Measurements from ENCODE around the gene GMDS. TPM values are rescaled to one million over a fixed set of nuclear protein-coding genes. Genes with fewer than 3 reads are reported as not detected.

Gene GMDS
- total and polyA plus RNA-seq, 2 of the 13 experiments (the other 11 are each of a cell fraction or from before 2014, with no cell fraction given) = 64.4 to 112 TPM

GRCh38 chr6:1608222-1609040 is 637.0 kb downstream of the GMDS start (continued):
- TF ChIP-seq PCBP1 (IDR thresholded peaks at IDR 0.05; ENCODE audit: borderline replicate concordance, low read depth, low read length) (0 out of 2 replicates have a peak, but pooled peaks have one; percentile 18), KDM2A (CRISPR knock-in tag; IDR thresholded peaks at IDR 0.05; ENCODE audit: borderline replicate concordance, low read depth) (0 out of 2 replicates have a peak, but pooled peaks have one; percentile 0), RNF2 (conservative IDR thresholded peaks at IDR 0.05; ENCODE audit: low read depth) (peak; percentile 88), PPARG (CRISPR knock-in tag; conservative IDR thresholded peaks at IDR 0.05) (no peak), KMT2B (CRISPR knock-in tag; IDR thresholded peaks at IDR 0.05) (no peak)

GRCh38 chr6:1607516-1608221 is 637.7 kb downstream of the GMDS start:
- intact Hi-C loops (cut with micrococcal nuclease; ENCODE audit: unreplicated experiment) (no loop called here), in situ Hi-C loops (cut with HindIII; ENCODE audit: extremely low pct_ligation_motif_present, low pct_unique_long_range_greater_than_20kb) (loop anchor here (5.0 kb wide), 1 partner anchor 500 kb away; no protein-coding TSS in a partner anchor)
- H3K9ac ChIP-seq (ENCODE audit: insufficient read depth, low read depth, low read length) = no peak overlapping the region
- no peaks in the 10 kb centered on the region for H3K36me3 ChIP-seq (replicated peaks in 1 of 2; ENCODE audit: control insufficient read depth in 1 of 2, insufficient read depth in 2 of 2, low read length in 2 of 2)
- H3K27ac ChIP-seq (ENCODE audit: extremely low read length, insufficient read depth, low read length) = no peak overlapping the region
- CTCF ChIA-PET (ENCODE audit: low intra/inter-chr PET ratio, low total read pairs) = no interaction called here
- no peak for FAIRE-seq
- H3K9me3 ChIP-seq (ENCODE audit: low read length) = no peaks in the 10 kb centered on the region
- DNase-seq (ENCODE audit: low spot score) = peak; percentile 52
- H3K4me3 ChIP-seq (replicated peaks in 1 of 3; ENCODE audit: insufficient read depth in 1 of 3, low read depth in 2 of 3, low read length in 3 of 3) = peak overlapping the region; percentile 18 to 73 (median 34)
- POLR2A ChIA-PET = no interaction called here
- no TSS peak for BruUV-seq (replicated peaks)
- ATAC-seq = no peak; the same call in 2 of the 3 replicates
- H3K27me3 ChIP-seq (ENCODE audit: control insufficient read depth in 1 of 2, insufficient read depth in 2 of 2, low read length in 2 of 2) = peaks cover 32 to 69% of the 10 kb centered on the region in 2 experiments
- H3K79me2 ChIP-seq (ENCODE audit: insufficient read depth, low read length) = no peaks in the 10 kb centered on the region
- H3K4me2 ChIP-seq (ENCODE audit: low read depth, low read length) = peak overlapping the region; percentile 94
- no peak overlapping the region for H2AFZ ChIP-seq (ENCODE audit: low read length)
- H3K4me1 ChIP-seq (ENCODE audit: insufficient read depth, low read length) = peaks cover 55% of the 10 kb centered on the region
- peaks cover 11% of the 10 kb centered on the region; the same call in 1 of the 2 replicates for H4K20me1 ChIP-seq (ENCODE audit: insufficient read depth, low read length)
- WGBS (ENCODE audit: low lambda C conversion rate) = 2% methylated on average over 28 of the region's 32 CpGs
- no peak for TF ChIP-seq ZNF562 (CRISPR knock-in tag; IDR thresholded peaks at IDR 0.05; ENCODE audit: borderline replicate concordance)
- peak; percentile 64; the same call in 1 of the 2 replicates for TF ChIP-seq ZSCAN25 (CRISPR knock-in tag; IDR thresholded peaks at IDR 0.05)
- TF ChIP-seq ARID3A (IDR thresholded peaks at IDR 0.05; ENCODE audit: low read depth, low read length) = no peak
- no peak for TF ChIP-seq KDM3A (CRISPR knock-in tag; IDR thresholded peaks at IDR 0.05; ENCODE audit: low read depth)
- no peak for TF ChIP-seq ZNF30 (CRISPR knock-in tag; IDR thresholded peaks at IDR 0.05)
- TF ChIP-seq BORCS8-MEF2B (CRISPR knock-in tag; IDR thresholded peaks at IDR 0.05) = no peak; the same call in 1 of the 2 replicates
- no peak for TF ChIP-seq BRCA1 (CRISPR knock-in tag; IDR thresholded peaks at IDR 0.05)
